HG03354 (cell line): ENCODE measurements around the gene DNAH14.
"Not testable (repeated sequence)": the region's sequence is repeated elsewhere in the genome, so short reads cannot be mapped to it uniquely, and the experiment has no call there.

Source experiments
- ATAC-seq: cut with Tn5 transposase; IDR thresholded peaks from one replicate; pipeline ENCODE4 v1.9.1; 2021; ENCODE audit warnings: mild to moderate bottlenecking; ENCODE audit not compliant: unreplicated experiment, poor library complexity, severe bottlenecking

Gene DNAH14

GRCh38 chr1:225228871-225229303 is 299.4 kb downstream of the DNAH14 start:
- ATAC-seq = no peak

- not testable (repeated sequence) for ATAC-seq
Measured at GRCh38 chr1:225229429-225229828, 300.0 kb downstream of the DNAH14 start.

GRCh38 chr1:225230483-225230882 is 301.0 kb downstream of the DNAH14 start:
- no peak for ATAC-seq

DNA sequence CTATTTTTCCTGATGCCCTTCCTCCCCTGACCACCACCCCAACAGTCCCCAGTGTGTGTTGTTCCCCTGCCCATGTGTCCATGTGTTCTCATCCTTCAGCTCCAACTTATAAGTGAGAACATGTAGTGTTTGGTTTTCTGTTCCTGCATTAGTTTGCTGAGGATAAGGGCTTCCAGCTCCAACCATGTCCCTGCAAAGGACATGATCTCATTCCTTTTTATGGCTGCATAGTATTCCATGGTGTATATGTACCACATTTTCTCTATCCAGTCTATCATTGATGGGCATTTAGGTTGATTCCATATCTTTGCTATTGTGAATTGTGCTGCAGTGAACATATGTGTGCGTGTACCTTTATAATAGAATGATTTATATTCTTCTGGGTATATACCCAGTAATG is 303.5 kb downstream of the DNAH14 start:
- not testable (repeated sequence) for ATAC-seq

DNA sequence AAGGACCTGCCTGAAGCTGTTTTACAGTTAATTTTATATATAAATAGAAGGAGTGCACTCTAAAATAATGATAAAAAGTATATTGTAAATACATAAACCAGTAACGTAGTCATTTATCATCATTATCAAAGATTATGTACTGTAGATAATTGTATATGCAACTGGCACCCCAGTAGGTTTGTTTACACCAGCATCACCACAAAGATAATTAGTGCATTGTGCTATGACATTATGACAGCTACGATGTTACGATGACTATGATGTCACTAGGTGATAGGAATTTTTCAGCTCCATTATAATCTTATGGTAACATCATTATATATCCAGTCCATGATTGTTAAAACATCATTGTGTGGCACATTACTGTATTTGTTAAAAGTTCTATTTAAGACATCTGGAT is 313.1 kb downstream of the DNAH14 start:
- ATAC-seq = no peak

DNA sequence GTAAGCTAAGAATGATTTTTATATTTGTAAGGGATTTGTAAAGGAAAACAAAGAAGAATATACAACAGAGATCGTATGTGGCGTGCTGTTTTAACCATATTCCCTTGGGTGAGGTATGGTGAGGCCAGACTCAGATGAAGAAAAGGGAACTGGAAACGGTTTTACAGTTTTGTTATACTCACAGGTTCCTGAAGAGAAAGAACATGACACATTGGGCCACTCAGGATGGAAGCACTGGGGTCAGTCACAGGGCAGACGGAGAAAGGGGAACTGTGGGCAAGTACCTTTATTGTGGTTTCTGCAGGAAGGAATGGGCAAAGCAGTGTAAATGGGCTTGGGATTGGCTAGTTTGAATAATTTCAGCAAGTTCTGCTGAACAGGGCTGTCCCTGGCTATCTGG is 321.0 kb downstream of the DNAH14 start:
- peak; percentile 98 for ATAC-seq

- ATAC-seq = no peak
Measured at GRCh38 chr1:225253173-225253572, 323.7 kb downstream of the DNAH14 start.

DNA sequence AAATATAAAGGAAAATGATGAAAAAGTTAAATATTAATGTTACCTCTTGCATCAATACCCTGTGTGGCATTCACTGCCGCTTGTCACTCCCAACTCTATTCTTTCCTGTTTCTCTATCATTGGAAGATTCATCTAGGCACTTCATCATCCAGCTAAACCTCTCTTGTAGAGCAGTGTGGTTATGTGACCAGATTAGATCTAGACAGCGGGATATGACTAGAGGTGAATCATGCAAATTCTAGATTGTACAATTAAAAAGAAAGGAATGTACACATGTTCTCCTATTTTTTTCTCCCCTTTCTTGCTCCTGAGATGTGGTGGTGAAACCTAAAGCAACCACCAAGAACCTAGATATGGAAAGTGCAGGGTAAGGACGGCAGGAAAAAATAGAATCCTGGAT is 324.3 kb downstream of the DNAH14 start:
- ATAC-seq = no peak

DNA sequence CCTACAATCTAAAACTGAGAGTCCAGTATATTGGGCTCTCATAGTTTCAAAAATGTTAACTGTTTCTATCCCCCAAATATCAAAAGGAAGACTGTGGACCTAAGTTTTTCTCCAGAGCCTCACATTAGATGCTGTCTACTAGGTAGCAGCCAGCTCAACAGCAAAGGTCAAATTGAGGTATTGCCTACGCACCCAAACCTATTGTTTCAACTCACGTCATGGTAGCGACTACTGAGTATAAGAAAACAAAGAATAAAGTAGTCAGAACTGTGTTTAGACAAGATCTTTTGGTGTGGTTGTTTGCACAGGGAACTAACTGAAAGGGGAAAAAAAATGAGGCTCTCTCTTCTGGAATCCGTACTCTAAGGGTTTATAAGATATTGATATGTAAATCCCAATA is 325.2 kb downstream of the DNAH14 start:
- no peak for ATAC-seq

- no peak for ATAC-seq
Measured at GRCh38 chr1:225257081-225257480, 327.6 kb downstream of the DNAH14 start.

GRCh38 chr1:225258811-225259210 is 329.3 kb downstream of the DNAH14 start:
- no peak for ATAC-seq

DNA sequence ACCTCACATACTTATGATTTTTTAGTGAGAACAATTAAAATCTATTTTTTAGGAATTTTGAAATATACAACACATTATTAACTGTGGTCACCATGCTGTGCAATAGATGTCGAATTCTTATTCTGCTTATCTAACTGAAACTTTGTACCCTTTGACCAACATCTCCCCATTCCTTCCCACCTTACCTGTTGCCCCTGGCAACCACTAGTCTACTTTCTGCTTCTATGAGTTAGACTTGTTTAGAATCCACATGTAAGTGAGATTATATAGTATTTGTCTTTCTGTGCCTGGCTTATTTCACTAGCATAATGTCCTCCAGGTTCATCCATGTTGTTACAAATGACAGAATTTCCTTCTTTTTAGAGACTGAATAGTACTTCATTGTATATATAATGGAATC is 330.1 kb downstream of the DNAH14 start:
- ATAC-seq = no peak

- no peak for ATAC-seq
Measured at GRCh38 chr1:225260319-225260718, 330.8 kb downstream of the DNAH14 start.

- no peak for ATAC-seq
Measured at GRCh38 chr1:225277445-225277844, 348.0 kb downstream of the DNAH14 start.

GRCh38 chr1:225280563-225280962 is 351.1 kb downstream of the DNAH14 start:
- ATAC-seq = no peak

DNA sequence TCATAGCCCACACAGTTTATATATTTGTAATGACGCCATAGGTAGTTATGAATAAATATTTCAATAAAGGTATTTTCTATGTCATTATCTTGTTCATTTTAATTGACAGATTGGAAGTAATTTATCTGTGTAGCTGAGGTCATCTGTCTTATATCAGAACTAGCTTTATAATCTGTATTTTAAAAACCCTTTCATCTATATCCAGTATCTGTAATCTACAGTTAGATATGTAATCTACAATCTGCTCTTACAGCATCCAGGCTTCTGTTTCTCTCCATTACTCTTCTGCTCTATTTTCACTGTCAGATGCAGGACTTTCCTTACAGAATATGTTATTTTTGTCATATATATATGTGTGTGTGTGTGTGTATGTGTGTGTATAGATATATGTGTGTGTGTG is 360.8 kb downstream of the DNAH14 start:
- ATAC-seq = no peak

- no peak for ATAC-seq
Measured at GRCh38 chr1:225299624-225300023, 370.1 kb downstream of the DNAH14 start.

DNA sequence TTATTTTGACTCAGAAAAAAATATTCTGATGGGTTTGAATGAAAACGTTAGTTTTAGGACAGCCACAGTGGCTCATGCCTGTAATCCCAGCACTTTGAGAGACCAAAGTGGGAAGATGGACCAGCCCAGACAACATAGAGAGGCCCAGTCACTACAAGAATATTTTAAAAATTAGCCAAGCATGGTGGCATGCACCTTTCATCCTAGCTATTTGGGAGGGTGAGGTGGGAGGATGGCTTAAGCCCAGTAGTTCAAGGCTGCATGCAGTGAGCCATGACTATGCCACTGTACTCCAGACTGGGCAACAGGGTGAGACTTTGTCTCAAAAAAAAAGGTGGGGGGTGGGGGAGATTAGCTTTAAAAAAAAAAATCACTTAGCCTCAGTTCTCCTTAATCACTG is 370.9 kb downstream of the DNAH14 start:
- no peak for ATAC-seq

DNA sequence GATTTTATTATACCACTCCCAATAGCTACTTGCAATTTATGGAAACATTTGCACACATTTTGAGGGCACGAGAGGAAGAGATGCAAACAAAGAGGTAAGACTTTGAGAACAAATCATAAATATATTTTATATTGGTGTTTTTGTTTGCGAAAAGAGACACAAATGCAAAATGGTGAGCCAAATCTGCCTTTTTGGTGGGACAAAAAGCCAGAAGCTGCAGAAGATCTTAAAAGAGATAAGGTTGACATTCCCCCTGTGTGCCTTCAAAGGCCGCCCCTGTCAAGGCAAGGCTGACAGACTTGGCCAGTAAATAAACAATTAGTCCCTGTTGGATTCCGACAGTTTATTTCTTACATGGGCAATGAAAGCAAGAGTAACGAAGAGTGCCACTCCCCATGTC is 375.5 kb downstream of the DNAH14 start:
- no peak for ATAC-seq

DNA sequence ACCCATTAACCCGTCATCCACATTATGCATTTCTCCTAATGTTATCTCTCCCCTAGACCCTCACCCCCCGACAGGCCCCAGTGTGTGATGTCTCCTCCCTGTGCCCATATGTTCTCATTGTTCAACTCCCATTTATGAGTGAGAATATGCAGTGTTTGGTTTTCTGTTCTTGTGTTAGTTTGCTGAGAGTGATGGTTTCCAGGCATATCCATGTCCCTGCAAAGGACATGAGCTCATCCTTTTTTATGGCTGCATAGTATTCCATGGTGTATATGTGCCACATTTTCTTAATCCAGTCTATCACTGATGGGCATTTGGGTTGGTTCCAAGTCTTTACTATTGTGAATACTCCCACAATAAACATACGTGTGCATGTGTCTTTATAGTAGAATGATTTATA is 381.1 kb downstream of the DNAH14 start:
- not testable (repeated sequence) for ATAC-seq

DNA sequence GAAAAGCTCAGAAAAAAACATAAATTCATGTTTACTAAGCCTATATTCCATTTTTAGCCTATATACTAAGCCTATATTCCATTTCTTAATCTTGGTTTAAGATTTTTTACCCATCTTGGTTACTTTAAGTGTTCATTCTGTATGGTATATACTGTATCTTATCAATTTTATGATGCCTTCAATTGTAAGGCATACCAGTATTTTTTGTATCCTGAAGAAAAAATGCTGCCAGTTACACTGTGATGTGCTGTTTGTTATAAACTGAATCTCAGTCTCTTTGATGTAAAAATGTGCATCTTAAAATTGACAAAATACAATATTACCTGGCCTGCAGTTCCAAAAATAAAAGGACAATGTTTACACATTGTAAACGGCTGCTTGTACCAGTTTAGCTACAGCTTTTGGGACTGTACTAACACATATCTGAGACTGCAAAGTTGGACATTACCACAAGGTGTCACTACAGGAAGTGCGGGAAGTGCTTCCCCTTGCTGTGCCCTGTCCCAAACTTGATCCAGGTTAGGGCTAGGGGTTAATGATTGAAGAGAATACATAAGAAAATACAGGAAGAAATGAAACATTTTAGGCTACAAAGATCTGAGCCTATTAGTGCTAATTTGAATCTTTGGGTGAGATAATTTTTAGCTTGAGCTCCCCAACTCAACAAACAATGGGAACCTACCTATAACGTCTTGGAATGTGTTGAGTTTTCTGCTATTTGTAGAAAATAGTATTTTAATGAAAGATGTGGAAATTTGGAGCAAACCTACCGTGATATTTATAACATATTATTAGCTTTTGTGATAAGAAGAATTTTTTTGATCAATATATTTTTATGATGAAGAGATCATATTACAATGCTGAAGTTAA is 389.5 kb downstream of the DNAH14 start:
- peak; percentile 93 for ATAC-seq

DNA sequence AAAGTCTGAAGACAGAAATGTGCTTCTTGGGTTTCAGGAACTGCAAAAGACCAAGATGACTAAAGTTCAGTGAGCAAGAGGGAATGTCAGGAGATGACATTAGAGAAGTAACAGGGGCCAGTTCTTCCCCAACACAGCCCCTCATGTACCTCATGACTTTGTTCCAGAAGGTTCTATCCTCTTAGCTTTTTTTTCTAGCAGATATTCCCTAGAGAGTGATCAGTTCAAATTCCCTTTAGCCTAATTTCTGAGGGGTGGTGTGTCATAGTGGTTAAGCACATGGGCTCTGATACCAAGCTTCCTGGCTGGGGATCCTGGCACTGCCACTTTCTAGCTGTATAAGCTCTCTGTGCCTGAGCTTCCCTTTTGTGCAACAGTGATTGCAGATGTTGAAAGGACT is 390.4 kb downstream of the DNAH14 start:
- no peak for ATAC-seq
